NCI-H2171 treated with DMSO at 0.1 percent for 48 hours (cell line): ENCODE data around the gene ADCY1.
A peak's percentile ranks its signal among the peaks of the same experiment; 100 is the strongest.
"Not testable (repeated sequence)": the region's sequence is repeated elsewhere in the genome, so short reads cannot be mapped to it uniquely, and the experiment has no call there.

Experiments used
- DNase-seq: peaks from one replicate; lab custom pipeline; 2025; lab: John Stamatoyannopoulos, UW

Gene ADCY1

DNA sequence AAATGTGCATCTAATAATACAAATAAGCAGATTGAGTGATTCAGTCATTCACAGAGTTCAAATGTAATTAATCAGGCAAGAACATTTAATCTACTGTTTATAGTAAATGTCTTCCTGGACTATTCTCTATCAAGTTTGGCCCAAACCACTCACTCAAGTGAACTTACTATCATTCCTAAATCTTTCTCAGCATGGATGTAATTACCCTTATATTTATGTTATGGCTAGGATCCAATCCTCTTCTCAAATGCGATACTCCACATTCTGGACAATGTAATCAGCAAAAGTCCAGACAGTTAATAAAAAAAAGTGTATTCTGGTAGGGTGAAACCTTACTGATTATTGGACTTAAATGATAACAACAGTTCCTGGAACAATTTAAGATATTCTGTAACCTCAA, 185.3 kb downstream of the ADCY1 start:
- DNase-seq = not testable (repeated sequence)

- DNase-seq = not testable (repeated sequence)
Measured at GRCh38 chr7:45761545-45762205, 187.5 kb downstream of the ADCY1 start.

DNA sequence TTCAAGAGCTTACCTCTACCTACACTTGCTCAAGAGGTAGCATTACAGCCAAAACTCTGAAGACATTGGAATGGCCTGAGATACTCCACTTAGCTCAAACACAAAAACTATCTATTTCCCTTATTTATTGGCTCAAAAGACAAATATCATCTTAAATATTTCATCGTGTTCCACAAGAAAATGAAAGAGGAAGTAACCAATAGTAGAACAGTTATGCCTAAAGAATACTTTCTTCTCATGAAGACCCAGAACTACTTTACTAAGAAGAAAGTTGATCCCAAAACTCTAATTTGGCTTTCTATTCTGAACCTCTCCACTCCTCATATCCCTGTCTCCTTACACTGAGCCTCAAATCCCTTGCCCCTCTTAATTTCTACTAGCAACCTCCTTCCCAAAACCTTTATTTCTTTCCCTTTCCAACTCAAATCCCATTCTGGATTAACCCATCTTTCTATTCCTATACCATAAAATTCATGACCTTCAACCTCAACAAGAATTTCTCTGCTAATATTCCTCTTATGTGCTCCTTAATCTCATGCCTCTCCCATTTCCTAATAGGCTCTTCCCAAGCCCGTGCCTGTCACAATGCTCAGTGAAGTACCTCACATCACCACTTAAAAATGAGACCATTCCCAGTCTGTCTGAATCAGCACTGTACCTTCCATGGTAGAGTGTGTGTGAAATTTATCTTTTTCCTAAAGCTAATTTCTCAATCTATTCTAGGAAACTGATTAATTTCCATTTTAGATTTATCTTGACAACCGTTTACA, 188.2 kb downstream of the ADCY1 start:
- not testable (repeated sequence) for DNase-seq

DNA sequence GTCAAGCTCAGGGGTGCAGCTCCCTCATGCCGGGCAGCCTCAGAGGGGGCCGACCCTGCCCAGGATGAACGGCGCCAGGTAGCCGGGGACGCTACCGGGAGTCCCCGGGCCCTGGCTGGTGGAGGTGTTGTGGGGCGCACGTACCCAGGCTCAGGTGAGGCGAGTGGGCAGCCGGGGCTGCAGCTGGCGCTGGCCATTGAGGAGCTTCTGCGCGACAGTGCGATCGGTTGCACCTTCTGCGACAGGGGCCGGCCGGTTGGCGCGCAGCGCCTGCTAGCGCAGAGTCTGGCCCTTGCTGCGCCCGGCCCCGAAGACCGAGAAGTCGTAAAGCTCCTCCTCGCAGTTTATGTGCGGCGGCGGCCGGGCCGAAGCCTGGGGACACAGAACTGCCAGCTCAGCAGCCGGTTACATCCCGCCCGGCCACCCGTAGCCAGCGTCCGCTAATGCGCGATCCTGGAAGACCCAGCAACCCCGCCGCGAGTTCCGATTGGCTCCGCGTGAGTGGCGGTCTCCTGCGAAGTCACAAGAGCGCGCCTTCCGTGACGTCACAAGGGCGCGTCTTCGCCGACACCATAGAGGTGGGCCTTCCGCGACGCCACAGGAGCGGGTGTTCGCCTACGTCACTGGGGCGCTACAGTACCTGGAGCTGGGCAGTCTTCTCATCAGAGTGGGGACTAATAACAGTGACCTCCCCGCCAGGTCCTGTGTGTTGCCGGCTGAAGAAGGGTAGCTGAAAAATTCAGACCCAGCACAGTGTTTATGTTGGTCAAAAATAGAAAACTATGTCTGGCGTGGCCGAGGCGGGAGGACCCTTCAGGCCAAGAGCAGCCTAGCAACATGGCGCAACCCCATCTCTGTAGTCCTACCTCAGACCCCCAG, 194.6 kb downstream of the ADCY1 start:
- DNase-seq = peak; percentile 93

- not testable (repeated sequence) for DNase-seq
Measured at GRCh38 chr7:45769626-45770025, 195.5 kb downstream of the ADCY1 start.
